Retinal pigment epithelial cell (primary cell): ENCODE results near the gene RPL18.

Source experiments
- DNase-seq: peaks from one replicate; pipeline ENCODE4 v3.0.0-alpha.2; 2010; ENCODE audit warnings: low read depth
- H3K4me3 ChIP-seq: 2 replicates; pipeline ENCODE4 v1.5.1; 2011; ENCODE audit warnings: mild to moderate bottlenecking, low read length, control low read depth, moderate library complexity
- CTCF ChIP-seq: conservative IDR thresholded peaks from 2 replicates; pipeline ENCODE4 v1.5.1; 2011; ENCODE audit warnings: low read depth, low read length, control low read depth, inconsistent platforms

Gene RPL18

DNA sequence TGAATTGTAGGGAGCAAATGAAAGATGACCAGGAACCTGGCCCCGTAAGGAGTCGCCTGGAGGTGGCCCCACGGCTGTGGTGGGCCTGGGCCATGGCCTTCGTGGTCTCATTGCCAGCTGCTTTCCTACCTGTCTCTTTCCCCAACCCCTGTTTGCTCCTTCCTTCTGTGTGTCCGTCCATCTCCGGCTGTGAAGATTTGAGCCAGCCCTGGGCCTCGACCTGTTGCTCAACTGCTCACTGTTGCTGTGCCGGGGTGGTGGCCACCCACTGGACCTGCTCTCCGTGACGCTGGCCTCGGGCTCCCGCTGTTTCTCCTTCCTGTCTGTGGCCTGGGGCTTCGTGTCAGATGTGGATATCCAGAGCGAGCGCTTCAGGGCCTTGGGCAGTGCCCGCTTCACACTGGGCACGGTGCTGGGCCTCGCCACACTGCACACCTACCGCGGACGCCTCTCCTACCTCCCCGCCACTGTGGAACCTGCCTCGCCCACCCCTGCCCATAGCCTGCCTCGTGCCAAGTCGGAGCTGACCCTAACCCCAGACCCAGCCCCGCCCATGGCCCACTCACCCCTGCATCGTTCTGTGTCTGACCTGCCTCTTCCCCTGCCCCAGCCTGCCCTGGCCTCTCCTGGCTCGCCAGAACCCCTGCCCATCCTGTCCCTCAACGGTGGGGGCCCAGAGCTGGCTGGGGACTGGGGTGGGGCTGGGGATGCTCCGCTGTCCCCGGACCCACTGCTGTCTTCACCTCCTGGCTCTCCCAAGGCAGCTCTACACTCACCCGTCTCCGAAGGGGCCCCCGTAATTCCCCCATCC, 9.7 kb upstream of the RPL18 start:
- DNase-seq, result no peak
- TF ChIP-seq CTCF, result no peak
- no peak overlapping the region for H3K4me3 ChIP-seq

- DNase-seq, result no peak
- H3K4me3 ChIP-seq, result no peak overlapping the region
- TF ChIP-seq CTCF, result no peak
These were observed 8.9 kb upstream of the RPL18 start for GRCh38 chr19:48627865-48628314.

DNA sequence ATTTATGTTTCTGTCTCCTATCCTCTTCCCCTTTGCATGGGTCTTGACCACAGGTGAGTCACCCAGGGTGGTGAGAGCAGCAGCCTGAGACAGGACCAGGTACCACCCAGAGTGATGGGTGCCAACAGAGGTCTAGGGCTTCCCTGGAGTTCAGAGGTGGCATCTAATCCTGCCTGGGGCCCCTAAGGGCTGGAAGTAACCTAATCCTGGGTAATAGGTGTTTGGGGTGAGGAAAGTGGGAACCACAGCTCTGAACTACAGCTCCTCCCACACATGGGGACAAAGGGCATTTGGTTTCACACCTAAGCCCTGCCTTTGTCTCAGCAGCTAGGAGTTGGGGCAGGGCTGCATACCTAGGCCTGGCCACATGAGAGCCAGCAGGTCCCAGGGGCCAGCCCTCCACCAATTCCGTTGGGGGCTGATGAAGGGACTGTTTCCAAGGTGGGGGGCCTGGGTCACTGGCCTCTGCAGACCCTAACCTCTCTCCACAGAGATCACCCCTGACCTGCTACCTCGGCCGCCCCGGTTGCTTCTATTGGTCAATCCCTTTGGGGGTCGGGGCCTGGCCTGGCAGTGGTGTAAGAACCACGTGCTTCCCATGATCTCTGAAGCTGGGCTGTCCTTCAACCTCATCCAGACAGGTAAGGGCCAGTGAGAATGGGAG, 8.4 kb upstream of the RPL18 start:
- DNase-seq, result no peak
- H3K4me3 ChIP-seq, result no peak overlapping the region
- TF ChIP-seq CTCF, result no peak

- DNase-seq, result no peak
- H3K4me3 ChIP-seq, result no peak overlapping the region
- no peak for TF ChIP-seq CTCF
These were observed 6.9 kb upstream of the RPL18 start for GRCh38 chr19:48625891-48626327.

GRCh38 chr19:48624791-48625723, 6.1 kb upstream of the RPL18 start:
- DNase-seq, result no peak
- no peak for TF ChIP-seq CTCF
- peak overlapping the region; percentile 69 for H3K4me3 ChIP-seq

GRCh38 chr19:48624067-48624594, 5.2 kb upstream of the RPL18 start:
- TF ChIP-seq CTCF, result no peak
- H3K4me3 ChIP-seq, result peak overlapping the region; percentile 69
- DNase-seq, result peak; percentile 85
